Tibial nerve (tissue), 4 donors: ENCODE data around the gene SMIM14.

Source experiments
- EP300 ChIP-seq, 2 donors: sonication (generic); formaldehyde crosslinking; IDR thresholded peaks; one replicate each; pipeline ENCODE4 v1.6.1; 2017; ENCODE audit warnings: antibody characterized with exemption in 2 of 2, mild to moderate bottlenecking in 1 of 2
- TF ChIP-seq, protein P1 (sequence below), 5 experiments: fragments of 200-600 bp in 3 of 5; fragments of 450-650 bp in 2 of 5; sonication (generic) in 3 of 5; IDR thresholded peaks; one replicate each; pipeline ENCODE4 v1.5.1; 2016 to 2019; ENCODE audit warnings: antibody characterized with exemption in 5 of 5, mild to moderate bottlenecking in 3 of 5, moderate library complexity in 2 of 5

DNA sequence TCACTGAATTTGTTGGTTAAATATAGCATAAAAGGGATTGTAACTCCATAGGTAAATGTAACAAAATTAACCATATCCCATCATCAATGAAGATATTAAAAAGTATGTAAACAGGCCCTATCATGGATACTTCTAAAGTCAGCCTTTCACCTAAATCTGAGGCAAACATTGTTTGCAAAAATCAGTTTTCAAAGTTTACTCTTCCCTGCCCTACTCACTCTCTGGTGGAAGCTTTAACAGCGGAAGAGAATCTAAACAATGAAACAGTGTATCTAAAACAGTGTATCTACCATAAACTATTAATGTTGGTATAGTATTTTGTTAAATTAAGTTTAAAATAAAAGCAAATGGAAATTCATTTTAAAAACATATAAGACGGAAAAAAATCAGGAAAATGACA, 21.1 kb downstream of the SMIM14 start:
- TF ChIP-seq, protein P1, sequence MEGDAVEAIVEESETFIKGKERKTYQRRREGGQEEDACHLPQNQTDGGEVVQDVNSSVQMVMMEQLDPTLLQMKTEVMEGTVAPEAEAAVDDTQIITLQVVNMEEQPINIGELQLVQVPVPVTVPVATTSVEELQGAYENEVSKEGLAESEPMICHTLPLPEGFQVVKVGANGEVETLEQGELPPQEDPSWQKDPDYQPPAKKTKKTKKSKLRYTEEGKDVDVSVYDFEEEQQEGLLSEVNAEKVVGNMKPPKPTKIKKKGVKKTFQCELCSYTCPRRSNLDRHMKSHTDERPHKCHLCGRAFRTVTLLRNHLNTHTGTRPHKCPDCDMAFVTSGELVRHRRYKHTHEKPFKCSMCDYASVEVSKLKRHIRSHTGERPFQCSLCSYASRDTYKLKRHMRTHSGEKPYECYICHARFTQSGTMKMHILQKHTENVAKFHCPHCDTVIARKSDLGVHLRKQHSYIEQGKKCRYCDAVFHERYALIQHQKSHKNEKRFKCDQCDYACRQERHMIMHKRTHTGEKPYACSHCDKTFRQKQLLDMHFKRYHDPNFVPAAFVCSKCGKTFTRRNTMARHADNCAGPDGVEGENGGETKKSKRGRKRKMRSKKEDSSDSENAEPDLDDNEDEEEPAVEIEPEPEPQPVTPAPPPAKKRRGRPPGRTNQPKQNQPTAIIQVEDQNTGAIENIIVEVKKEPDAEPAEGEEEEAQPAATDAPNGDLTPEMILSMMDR (IDR thresholded peaks at IDR 0.05), result no peak
- no peak for TF ChIP-seq EP300 (IDR thresholded peaks at IDR 0.05)
